Right ventricle myocardium inferior (tissue), 1 donor: ENCODE data around the gene PDLIM5. TPM values are rescaled to one million over a fixed set of nuclear protein-coding genes. Genes with fewer than 3 reads are reported as not detected.

Experiments
- ATAC-seq: fragments of 200-7000 bp; cut with Tn5 transposase; one replicate; pipeline ENCODE4 v1.9.1; 2020; ENCODE audit warnings: mild to moderate bottlenecking, moderate library complexity
- DNase-seq: peaks from one replicate; pipeline ENCODE4 v3.0.0; 2021; ENCODE audit errors: missing footprints
- intact Hi-C: fragments of 100-400 bp; cut with DNase I; formaldehyde crosslinking; loops from one replicate; pipeline ENCODE4 v1.11.0; 2022
- total RNA-seq: library from RNA; stranded (reverse); fragmentation: NEBNext Ultra II Directional; extraction: Animal tissue kit (Norgen Biotek cat#: 25700); gene quantifications from one replicate; pipeline ENCODE4 v1.2.1, GENCODE V29; 2021
- donor health status: DM: no; HTN: yes; CAD: no; lungs with severe emphysema.

Gene PDLIM5
- total RNA-seq, 1 donor from 2014 or later: 1,145 TPM

DNA sequence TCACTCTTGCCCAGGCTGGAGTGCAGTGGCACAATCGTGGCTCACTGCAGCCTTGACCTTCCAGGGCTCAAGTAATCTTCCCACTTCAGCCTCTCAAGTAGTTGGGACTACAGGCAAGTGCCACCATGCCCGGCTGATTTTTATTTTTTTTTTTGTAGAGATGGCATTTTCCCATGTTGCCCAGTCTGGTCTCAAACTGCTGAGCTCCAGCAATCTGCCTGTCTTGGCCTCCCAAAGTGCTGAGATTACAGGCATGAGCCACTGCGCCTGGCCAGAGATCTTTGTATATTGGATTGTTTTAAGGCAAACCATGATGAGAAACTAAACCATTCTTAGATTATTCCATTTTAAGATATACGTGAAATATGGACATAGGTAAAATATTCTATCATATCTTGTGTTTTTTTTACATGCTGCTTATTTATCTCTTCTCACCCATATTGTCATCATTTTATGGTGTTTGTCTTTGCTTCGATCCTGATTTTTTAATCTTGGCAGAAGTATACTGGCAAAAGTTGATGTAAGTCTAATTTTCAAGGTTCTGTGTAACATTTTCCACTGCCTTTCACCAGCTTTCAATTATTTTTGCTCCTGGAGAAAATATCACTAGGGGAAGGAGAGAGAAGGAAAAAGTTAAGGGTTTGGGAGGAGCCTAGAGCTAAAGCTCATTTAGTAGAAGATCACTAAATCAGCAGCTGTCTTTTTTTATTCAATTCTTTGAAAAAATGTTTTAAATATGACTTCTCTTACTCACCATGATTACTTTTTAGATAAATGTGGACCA lies 27.8 kb downstream of the PDLIM5 start:
- ATAC-seq (no peak), DNase-seq (no peak)

DNA sequence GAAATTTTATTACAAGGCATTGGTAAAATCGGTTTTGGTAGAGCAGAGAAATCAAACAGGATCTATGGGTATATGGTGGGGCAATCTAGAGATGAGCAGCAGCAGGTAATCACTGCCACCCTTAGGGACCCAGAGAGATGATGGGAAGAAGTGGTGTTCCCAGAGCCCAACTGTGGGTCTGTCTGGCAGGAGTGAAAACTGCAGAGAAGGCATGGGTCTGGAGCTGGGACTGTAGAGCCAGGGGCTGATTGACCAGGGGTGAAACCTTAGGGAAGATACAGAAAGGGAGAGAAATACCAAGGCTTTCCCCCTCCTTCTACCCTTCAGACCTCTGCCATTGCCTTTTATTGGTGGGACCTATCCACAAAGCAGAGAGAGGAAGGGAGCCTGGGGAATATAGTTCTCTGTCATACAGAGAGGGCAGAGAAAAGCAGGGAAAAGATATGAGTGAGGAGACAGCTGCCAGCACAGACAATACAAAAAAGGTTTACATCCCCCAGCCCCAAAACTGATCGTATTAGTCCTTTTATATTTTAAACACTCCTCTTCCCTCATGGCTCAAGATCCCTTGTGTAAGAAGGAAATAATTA lies 28.7 kb downstream of the PDLIM5 start:
- intact Hi-C loops: no loop called here
- no peak for ATAC-seq

More for the DNA sequence above, 27.8 kb downstream of the PDLIM5 start:
- intact Hi-C loops: no loop called here

DNA sequence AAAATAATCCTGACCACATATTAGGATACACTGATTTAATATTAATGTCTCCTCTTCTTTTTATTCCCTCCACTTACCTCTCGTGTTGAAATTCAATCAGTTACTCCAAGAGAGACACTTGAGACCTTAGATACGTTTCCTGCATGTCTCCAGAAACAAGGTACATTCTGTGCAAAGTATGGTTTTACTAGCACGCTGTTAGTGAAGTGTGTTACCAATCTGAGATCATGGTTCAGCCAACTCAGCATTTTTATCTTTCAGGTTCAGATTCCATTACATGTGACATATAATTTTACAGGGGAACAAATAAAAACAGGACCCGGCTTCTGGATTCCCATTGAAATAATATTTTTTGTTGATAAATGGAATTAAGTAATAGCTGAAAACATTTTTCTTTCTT lies 32.2 kb downstream of the PDLIM5 start:
- no peak for ATAC-seq
- intact Hi-C loops: no loop called here
- no peak for DNase-seq

More for the DNA sequence above, 28.7 kb downstream of the PDLIM5 start:
- no peak for DNase-seq

DNA sequence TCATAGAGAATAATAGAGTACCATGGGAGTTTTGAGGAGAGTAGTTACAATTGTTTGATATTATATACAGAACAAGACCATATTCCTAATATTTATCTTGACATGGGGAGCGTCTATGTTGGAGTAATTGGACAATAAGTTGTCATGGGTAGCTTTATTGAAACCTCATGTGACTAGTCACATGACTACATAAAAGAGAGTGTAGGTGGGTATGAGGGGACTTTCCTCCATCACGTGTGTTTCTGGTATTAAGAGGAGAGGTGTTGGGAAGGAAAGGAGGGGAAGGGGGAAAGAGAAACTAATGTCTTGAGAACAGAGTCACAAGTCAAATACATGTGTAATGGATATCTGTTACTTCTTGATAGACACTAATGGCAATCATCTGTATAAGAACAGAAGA lies 33.1 kb downstream of the PDLIM5 start:
- no peak for ATAC-seq
- intact Hi-C loops: no loop called here
- DNase-seq: no peak

DNA sequence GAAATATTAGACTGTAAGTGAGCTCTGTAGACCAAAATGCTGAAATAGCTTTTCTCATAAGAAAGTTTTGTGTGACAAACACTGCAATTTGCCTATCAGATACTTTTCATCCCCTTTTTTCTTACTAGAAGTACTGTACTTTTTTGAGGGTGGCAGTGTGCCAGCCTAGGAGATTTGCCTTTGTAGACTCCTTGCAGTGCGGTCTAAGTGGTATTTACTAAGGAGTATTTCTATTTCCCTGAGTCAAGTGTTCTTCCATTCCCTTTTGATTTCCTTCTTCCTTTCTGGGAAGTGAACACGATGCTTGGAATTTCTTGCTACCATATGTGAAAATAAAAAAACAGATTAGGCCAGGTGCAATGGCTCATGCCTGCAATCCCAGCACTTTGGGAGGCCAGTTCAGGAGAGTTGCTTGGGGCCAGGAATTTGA lies 34.6 kb downstream of the PDLIM5 start:
- intact Hi-C loops: no loop called here
- DNase-seq (no peak), ATAC-seq (no peak)

DNA sequence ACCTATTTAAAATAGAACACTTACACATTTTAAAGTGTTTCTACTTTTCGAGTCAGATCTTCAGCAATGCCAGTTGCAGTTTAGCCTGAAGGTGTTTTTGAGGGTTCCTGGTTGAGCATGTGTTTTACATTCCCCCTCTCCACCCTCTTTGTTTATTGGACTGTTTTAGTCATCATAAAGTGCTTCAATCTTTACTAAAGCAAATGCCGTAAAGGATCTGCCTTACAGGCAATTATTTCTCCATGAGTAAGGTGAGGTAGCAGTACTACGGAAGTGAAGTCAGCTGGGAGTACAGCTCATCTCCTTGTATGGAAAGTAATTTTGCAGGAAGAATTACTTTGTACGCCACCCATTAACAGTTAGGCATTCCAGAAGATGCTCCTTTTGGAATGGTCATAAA lies 36.9 kb downstream of the PDLIM5 start:
- intact Hi-C loops: no loop called here
- DNase-seq: no peak
- peak; percentile 37 for ATAC-seq

DNA sequence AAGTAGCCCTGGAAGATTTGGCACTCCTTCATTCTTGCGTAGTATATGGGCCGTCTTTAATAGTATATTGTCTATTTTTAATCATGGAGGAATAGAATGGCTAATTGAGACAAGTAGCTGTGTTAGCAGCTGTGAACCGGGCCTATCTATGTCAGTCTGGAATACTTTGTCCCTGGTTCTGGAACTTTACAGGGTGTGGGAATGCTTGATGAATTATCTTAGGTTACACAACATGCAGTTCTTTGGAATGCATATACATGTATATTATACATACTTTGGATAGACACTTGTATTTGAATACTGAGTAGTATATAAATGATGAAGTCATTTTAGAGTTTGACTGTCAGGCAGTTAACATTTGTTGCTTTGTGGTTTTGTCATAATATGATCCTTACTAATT lies 37.4 kb downstream of the PDLIM5 start:
- DNase-seq: no peak
- intact Hi-C loops: no loop called here
- ATAC-seq: no peak

DNA sequence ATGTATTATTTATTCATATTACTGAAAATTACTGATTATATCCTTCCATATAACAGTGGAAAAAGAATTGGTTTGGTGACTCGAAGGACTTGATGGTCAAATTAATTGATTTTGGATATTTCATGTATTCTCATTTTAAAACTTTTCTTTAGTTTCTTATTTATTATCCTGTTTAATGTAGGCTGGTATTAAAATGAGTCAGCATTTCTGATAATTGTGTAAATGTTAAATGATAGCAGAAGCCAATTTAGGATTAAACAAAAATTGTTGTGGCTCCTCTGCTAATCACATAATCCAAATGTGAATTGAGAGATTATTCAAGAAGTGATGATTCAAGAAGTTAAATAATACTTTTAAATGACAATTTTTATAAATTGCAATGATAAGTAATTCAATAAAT lies 38.7 kb downstream of the PDLIM5 start:
- ATAC-seq: no peak
- intact Hi-C loops: no loop called here
- no peak for DNase-seq

DNA sequence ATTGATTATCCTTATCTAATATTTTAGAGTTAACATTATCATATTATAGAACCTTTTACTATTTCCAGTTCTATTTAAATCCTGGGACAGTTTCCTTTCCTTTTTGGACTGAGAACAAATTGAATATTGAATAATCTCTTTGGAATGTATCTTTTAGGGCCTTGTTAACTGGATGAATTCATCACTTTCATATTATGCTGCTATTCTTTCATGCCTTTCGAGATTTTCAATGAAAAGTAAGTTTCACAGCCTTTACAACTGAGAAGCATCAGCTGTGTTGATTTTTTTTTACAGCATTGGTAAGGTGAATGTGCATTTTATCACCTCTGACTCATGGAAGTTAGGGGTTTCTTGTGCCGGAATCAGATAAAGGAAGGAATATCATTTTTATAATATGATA lies 39.6 kb downstream of the PDLIM5 start:
- no peak for ATAC-seq
- DNase-seq: no peak
- intact Hi-C loops: no loop called here

DNA sequence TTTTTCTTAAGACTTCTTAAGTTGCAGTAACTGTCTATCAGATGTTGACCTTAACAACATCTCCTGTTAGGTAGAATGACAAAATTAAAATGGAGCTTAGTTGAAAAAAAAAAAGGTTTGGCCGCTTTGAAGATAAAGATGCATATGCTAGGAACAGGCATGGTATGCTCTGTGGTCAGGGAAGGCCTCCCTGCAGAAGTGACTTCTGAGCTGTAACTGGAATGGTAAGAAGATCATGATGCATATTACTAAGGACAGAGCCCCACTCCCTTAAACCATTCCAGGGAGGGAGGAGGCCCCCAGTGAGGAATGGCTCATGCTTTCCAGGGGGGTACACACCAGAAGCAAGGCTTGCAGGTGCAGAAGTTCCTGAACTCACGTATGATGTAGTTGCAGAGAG lies 43.7 kb downstream of the PDLIM5 start:
- DNase-seq: no peak
- no peak for ATAC-seq

DNA sequence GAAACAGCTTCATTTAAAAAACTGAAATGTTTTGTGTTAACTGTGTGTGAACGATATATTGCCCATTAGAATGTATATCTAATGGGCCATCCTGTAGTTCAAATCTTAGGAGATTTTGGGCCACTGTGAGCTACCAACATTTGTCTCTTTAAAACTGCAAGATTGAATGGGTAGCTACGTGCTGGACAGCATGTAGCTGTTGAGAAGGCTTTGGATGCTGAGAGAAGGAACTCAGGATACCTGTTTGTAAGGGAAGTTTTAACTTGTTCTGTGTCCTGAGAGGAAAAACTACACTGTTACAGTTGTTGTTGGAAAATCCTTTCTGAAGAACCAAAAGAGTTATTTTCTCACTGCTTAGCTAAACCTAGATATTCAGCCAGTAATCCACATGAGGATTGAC lies 45.9 kb downstream of the PDLIM5 start:
- DNase-seq: no peak
- no peak for ATAC-seq
- intact Hi-C loops: no loop called here

More for the DNA sequence above, 43.7 kb downstream of the PDLIM5 start:
- intact Hi-C loops: no loop called here

DNA sequence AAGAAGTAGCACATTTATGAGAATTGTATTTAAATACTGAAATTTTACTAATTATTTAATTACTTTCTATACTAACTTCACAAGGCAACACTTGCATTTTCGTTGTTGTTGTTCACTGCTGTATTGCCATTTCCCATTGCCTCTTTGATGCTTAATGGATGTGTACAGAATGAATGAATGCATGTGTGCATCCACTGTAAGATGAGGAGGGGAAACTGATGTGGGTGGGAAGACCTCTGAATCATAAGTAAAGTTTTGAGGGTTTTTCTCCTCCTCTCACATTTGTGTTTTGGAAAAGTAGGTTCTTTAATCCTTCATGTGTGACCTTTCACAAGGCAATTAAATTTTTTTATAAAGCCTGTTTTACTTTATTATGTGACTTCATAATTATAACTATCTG lies 46.8 kb downstream of the PDLIM5 start:
- intact Hi-C loops: no loop called here
- DNase-seq (no peak), ATAC-seq (no peak)

DNA sequence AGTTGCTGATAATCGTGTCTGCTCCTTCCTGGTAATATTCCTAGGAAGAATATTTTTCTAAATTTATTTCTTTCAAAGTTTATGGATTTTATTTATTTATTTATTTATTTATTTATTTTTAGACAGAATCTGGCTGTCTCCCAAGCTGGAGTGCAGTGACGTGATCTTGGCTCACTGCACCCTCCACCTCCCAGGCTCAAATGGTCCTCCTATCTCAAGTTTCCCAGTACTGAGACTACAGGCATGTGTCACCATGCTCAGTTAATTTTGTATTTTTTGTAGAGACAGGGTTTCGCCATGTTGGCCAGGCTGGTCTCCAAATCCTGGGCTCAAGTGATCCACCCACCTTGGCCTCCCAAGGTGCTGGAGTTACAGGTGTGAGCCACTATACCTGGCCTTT lies 48.9 kb downstream of the PDLIM5 start:
- peak; percentile 78 for ATAC-seq
- intact Hi-C loops: no loop called here
- DNase-seq: no peak

DNA sequence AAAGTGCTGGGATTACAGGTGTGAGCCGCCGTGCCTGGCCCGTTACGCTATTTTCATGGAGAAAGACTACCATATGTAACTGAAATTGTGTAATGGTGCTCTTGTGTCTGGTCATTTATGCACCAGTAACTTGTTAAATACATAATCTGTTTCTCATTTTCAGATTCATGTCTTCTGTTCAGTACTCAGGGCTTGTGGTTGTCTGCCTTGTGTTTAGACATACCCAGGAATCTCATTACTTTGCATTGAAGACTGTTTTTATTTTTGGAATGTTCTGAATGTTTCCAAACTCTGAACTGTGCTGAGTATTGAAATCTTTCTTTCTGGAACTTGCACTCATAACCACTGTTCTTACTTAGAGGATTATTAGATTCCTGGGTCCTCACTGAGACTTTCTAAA lies 52.8 kb downstream of the PDLIM5 start:
- ATAC-seq (no peak), DNase-seq (no peak)
- intact Hi-C loops: no loop called here

DNA sequence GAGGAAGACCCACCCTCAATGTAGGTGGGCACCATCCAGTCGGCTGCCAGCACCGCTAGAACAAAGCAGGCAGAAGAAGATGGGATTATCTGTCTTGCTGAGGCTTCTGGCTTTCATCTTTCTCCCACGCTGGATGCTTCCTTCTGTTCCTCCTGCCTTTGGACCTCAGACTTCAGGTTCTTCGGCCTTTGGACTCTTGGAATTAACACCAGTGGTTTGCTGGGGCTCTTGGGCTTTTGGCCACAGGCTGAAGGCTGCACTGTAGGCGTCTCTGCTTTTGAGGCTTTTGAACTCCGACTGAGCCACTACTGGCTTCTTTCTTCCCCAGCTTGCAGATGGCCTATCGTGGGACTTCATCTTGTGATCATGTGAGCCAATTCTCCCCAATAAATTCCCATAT lies 55.1 kb downstream of the PDLIM5 start:
- DNase-seq: no peak
- ATAC-seq: no peak
- intact Hi-C loops: loop anchor here (5.0 kb wide), 1 partner anchor 40 kb away; no protein-coding TSS in a partner anchor

DNA sequence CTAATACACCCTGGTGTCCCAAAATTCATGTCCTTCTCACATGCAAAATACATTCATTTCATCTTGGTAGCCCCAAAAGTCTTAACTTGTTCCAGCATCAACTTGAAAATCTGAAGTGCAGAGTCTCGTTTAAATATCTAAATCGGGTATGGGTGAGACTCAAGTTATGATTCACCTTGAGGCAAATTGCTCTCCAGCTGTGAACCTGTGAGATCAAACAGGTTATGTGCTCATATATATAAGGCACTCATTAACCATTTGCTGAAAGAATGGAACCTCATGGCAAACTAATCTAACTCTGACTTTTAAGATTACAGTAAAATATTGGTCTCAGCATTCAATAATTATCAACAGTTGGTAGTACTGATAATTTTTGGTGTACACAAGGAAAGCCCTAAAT lies 55.5 kb downstream of the PDLIM5 start:
- ATAC-seq (no peak), DNase-seq (no peak)
- intact Hi-C loops: loop anchor here (5.0 kb wide), 1 partner anchor 40 kb away; no protein-coding TSS in a partner anchor

DNA sequence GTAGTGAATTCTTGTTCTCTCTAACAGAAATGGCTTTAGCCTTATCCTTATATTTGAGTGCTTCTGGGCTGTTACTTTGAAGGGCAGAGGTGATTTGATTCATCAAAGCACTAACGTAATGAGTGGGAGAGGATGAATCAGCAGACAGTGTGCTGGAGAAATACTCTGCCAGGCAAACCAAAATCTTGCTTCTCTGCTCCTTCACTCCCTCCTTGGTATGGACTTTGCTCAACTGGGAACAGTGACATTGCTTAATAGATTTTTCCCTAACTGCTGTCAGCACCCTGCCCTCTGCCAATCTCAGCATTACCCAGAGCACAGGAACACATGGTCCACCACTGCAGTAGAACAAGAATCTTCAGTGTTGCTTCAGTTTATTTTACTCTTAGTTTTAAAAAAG lies 56.0 kb downstream of the PDLIM5 start:
- intact Hi-C loops: loop anchor here (5.0 kb wide), 1 partner anchor 40 kb away; no protein-coding TSS in a partner anchor
- ATAC-seq (peak; percentile 93), DNase-seq (no peak)

DNA sequence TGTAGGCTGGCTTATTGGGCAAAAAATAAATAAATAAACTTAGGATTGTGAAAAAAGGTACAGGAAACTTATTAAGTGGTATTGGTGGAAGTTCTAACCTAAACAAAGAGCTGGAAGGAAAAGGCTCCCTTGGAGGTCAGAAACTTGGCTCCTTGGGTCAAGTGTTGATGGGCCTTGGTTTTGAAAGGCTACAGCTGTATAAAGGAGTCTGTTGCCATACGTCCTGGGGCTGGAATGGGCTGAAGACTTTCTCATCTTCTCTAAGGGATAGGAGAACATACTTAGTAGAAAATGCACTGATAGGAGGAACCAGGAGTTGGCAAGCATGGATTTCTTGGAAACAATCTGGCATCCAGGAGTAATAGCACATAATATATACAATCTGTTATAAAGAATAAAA lies 56.6 kb downstream of the PDLIM5 start:
- DNase-seq (no peak), ATAC-seq (peak; percentile 63)
- intact Hi-C loops: loop anchor here (5.0 kb wide), 1 partner anchor 41 kb away; no protein-coding TSS in a partner anchor

DNA sequence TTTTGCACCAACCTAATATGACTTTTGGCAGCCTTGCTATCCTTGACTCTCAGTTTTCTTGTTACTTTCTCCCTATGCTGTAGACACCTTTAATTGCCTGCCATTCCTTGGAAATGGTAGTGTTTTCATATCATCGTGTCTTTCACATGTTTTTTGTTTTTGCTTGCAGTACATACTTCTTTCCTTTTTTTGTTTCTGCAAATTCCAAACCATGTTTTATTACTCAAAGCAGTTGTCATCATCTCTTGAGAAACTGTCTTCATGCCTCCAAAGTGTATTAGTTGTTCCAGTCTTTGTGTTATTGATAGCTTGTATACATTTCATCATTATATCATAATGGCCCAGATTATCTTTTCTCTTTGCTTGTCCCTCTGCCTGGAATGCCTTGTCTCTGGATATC lies 57.1 kb downstream of the PDLIM5 start:
- intact Hi-C loops: loop anchor here (5.0 kb wide), 1 partner anchor 42 kb away; no protein-coding TSS in a partner anchor
- ATAC-seq (peak; percentile 1), DNase-seq (no peak)

DNA sequence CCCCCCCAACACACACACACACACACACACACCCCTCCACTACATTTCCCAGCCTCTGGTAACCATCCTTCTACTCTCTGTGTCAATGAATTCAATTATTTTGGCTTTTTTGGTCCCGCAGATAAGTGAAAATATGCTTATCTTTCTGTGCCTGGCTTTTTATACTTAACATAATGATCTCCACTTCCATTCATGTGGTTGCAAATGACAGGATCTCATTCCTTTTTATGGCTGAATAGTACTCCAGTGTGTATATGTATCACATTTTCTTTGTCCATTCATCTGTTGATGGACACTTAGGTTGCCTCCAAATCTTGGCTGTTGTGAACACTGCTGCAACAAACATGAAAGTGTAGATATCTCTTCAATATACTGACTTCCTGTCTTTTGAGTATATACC lies 59.8 kb downstream of the PDLIM5 start:
- DNase-seq (no peak), ATAC-seq (no peak)
- intact Hi-C loops: no loop called here
